Memory B cell (primary cell): ENCODE data around the gene OBI1.
A peak's percentile ranks its signal among the peaks of the same experiment; 100 is the strongest.

Experiments
- ATAC-seq: fragments of 150-1000 bp; cut with Tn5 transposase; 2 replicates; pipeline ENCODE4 v1.10.0; 2021; ENCODE audit warnings: low read depth, mild to moderate bottlenecking, moderate library complexity
- DNase-seq, 2 donors: peaks; one replicate each; pipeline ENCODE4 v3.0.0; 2022; ENCODE audit warnings: low spot score in 2 of 2
- H3K27ac Mint-ChIP-seq: one replicate; pipeline ENCODE4 v1.8.0; 2022; ENCODE audit warnings: mild to moderate bottlenecking, moderate library complexity, mixed read lengths
- H3K27me3 Mint-ChIP-seq: one replicate; pipeline ENCODE4 v1.8.0; 2022; ENCODE audit warnings: mixed read lengths
- H3K36me3 Mint-ChIP-seq: one replicate; pipeline ENCODE4 v1.8.0; 2022; ENCODE audit warnings: mild to moderate bottlenecking, mixed read lengths
- H3K4me1 Mint-ChIP-seq: one replicate; pipeline ENCODE4 v1.8.0; 2022; ENCODE audit warnings: mixed read lengths
- H3K4me3 Mint-ChIP-seq: one replicate; pipeline ENCODE4 v1.8.0; 2022; ENCODE audit warnings: mild to moderate bottlenecking, moderate library complexity, mixed read lengths
- H3K9me3 Mint-ChIP-seq: one replicate; pipeline ENCODE4 v1.8.0; 2022; ENCODE audit warnings: mixed read lengths

OBI1 gene

GRCh38 chr13:78602561-78603239 is 56.3 kb downstream of the OBI1 start:
- Mint-ChIP-seq H3K4me1 (peaks cover 24% of the 10 kb centered on the region), H3K36me3 (peaks cover 3% of the 10 kb centered on the region), H3K4me3 (peak overlapping the region; percentile 81), H3K27me3 (peaks cover 48% of the 10 kb centered on the region), H3K9me3 (no peaks in the 10 kb centered on the region), H3K27ac (peak overlapping the region; percentile 87)
- peak; percentile 43 for ATAC-seq
- no peak for DNase-seq

GRCh38 chr13:78601874-78602560 is 56.9 kb downstream of the OBI1 start:
- Mint-ChIP-seq H3K27me3 (peaks cover 51% of the 10 kb centered on the region), H3K4me1 (peaks cover 23% of the 10 kb centered on the region), H3K4me3 (peak overlapping the region; percentile 81), H3K27ac (peak overlapping the region; percentile 87), H3K36me3 (peaks cover 5% of the 10 kb centered on the region), H3K9me3 (no peaks in the 10 kb centered on the region)
- ATAC-seq (no peak), DNase-seq (no peak)

- peaks cover 45% of the 10 kb centered on the region for H3K27me3 Mint-ChIP-seq
- no peaks in the 10 kb centered on the region for H3K9me3 Mint-ChIP-seq
- DNase-seq (no peak), ATAC-seq (peak; percentile 16)
- peaks cover 5% of the 10 kb centered on the region for H3K36me3 Mint-ChIP-seq
- peak overlapping the region; percentile 37 for H3K4me3 Mint-ChIP-seq
- no peak overlapping the region for H3K27ac Mint-ChIP-seq
- peaks cover 18% of the 10 kb centered on the region for H3K4me1 Mint-ChIP-seq
Measured at GRCh38 chr13:78601124-78601873, 57.7 kb downstream of the OBI1 start.

GRCh38 chr13:78600280-78600883 is 58.6 kb downstream of the OBI1 start:
- Mint-ChIP-seq H3K4me1 (peaks cover 15% of the 10 kb centered on the region), H3K9me3 (no peaks in the 10 kb centered on the region), H3K4me3 (no peak overlapping the region), H3K27me3 (peaks cover 40% of the 10 kb centered on the region), H3K27ac (peak overlapping the region; percentile 24), H3K36me3 (peaks cover 5% of the 10 kb centered on the region)
- DNase-seq (no peak), ATAC-seq (no peak)

- peaks cover 38% of the 10 kb centered on the region for H3K27me3 Mint-ChIP-seq
- peaks cover 5% of the 10 kb centered on the region for H3K36me3 Mint-ChIP-seq
- H3K4me3 Mint-ChIP-seq: no peak overlapping the region
- no peak overlapping the region for H3K27ac Mint-ChIP-seq
- ATAC-seq: no peak
- DNase-seq: no peak
- H3K4me1 Mint-ChIP-seq: peaks cover 15% of the 10 kb centered on the region
- no peaks in the 10 kb centered on the region for H3K9me3 Mint-ChIP-seq
Measured at GRCh38 chr13:78599645-78600279, 59.2 kb downstream of the OBI1 start.

GRCh38 chr13:78598966-78599644 is 59.9 kb downstream of the OBI1 start:
- peaks cover 39% of the 10 kb centered on the region for H3K27me3 Mint-ChIP-seq
- ATAC-seq: no peak
- no peak for DNase-seq
- no peaks in the 10 kb centered on the region for H3K9me3 Mint-ChIP-seq
- no peak overlapping the region for H3K4me3 Mint-ChIP-seq
- H3K36me3 Mint-ChIP-seq: peaks cover 5% of the 10 kb centered on the region
- H3K4me1 Mint-ChIP-seq: peaks cover 14% of the 10 kb centered on the region
- no peak overlapping the region for H3K27ac Mint-ChIP-seq

GRCh38 chr13:78598116-78598781 is 60.7 kb downstream of the OBI1 start:
- H3K27me3 Mint-ChIP-seq: peaks cover 38% of the 10 kb centered on the region
- H3K9me3 Mint-ChIP-seq: no peaks in the 10 kb centered on the region
- no peak overlapping the region for H3K4me3 Mint-ChIP-seq
- peaks cover 7% of the 10 kb centered on the region for H3K4me1 Mint-ChIP-seq
- DNase-seq: no peak
- no peak for ATAC-seq
- H3K27ac Mint-ChIP-seq: no peak overlapping the region
- H3K36me3 Mint-ChIP-seq: peaks cover 5% of the 10 kb centered on the region

GRCh38 chr13:78597602-78597932 is 61.4 kb downstream of the OBI1 start:
- no peak for DNase-seq
- H3K4me3 Mint-ChIP-seq: no peak overlapping the region
- no peak for ATAC-seq
- H3K36me3 Mint-ChIP-seq: peaks cover 5% of the 10 kb centered on the region
- H3K4me1 Mint-ChIP-seq: peaks cover 4% of the 10 kb centered on the region
- H3K27me3 Mint-ChIP-seq: peaks cover 38% of the 10 kb centered on the region
- peak overlapping the region; percentile 75 for H3K27ac Mint-ChIP-seq
- H3K9me3 Mint-ChIP-seq: no peaks in the 10 kb centered on the region

- no peaks in the 10 kb centered on the region for H3K9me3 Mint-ChIP-seq
- DNase-seq (no peak), ATAC-seq (no peak)
- no peaks in the 10 kb centered on the region for H3K4me1 Mint-ChIP-seq
- peak overlapping the region; percentile 75 for H3K27ac Mint-ChIP-seq
- H3K27me3 Mint-ChIP-seq: peaks cover 39% of the 10 kb centered on the region
- peaks cover 2% of the 10 kb centered on the region for H3K36me3 Mint-ChIP-seq
- H3K4me3 Mint-ChIP-seq: no peak overlapping the region
Measured at GRCh38 chr13:78596736-78597601, 62.0 kb downstream of the OBI1 start.

- no peaks in the 10 kb centered on the region for H3K9me3 Mint-ChIP-seq
- H3K27me3 Mint-ChIP-seq: peaks cover 38% of the 10 kb centered on the region
- peak overlapping the region; percentile 58 for H3K27ac Mint-ChIP-seq
- no peak for ATAC-seq
- DNase-seq: no peak
- H3K4me3 Mint-ChIP-seq: no peak overlapping the region
- H3K36me3 Mint-ChIP-seq: peaks cover 2% of the 10 kb centered on the region
- H3K4me1 Mint-ChIP-seq: no peaks in the 10 kb centered on the region
Measured at GRCh38 chr13:78596399-78596735, 62.6 kb downstream of the OBI1 start.

GRCh38 chr13:78595495-78596398 is 63.2 kb downstream of the OBI1 start:
- Mint-ChIP-seq H3K27me3 (peaks cover 33% of the 10 kb centered on the region), H3K36me3 (peaks cover 2% of the 10 kb centered on the region), H3K9me3 (no peaks in the 10 kb centered on the region), H3K4me3 (no peak overlapping the region), H3K27ac (peak overlapping the region; percentile 58), H3K4me1 (no peaks in the 10 kb centered on the region)
- ATAC-seq (no peak), DNase-seq (no peak)
